ENCODE results near the gene ABO. TPM values are rescaled to one million over a fixed set of nuclear protein-coding genes. Genes with fewer than 3 reads are reported as not detected.

Gene ABO
- total RNA-seq, 2 experiments from 2014 or later: 0.19 to 0.31 TPM

GRCh38 chr9:133250741-133251170, 24.2 kb downstream of the ABO start:
- no peak overlapping the region for H3K4me3 Mint-ChIP-seq
- no peak overlapping the region for H3K27ac ChIP-seq (ENCODE audit: low read depth in 1 of 2, low read length in 2 of 2)
- intact Hi-C loops (cut with DNase I, micrococcal nuclease): no loop called here
- no peak overlapping the region for H3K4me3 ChIP-seq (ENCODE audit: low read length)
- peaks cover 0 to 5% of the 10 kb centered on the region in 2 experiments for H3K9me3 ChIP-seq (ENCODE audit: control insufficient read depth in 1 of 2, insufficient read depth in 1 of 2, low read length in 2 of 2)
- CTCF ChIA-PET: interaction anchor here (0.5 kb wide), 1 partner anchor 1950 kb away, joined by 4 read pairs; no protein-coding TSS in a partner anchor
- peaks cover 12% of the 10 kb centered on the region for H3K4me1 ChIP-seq (ENCODE audit: insufficient read depth, low read length)
- H3K27ac Mint-ChIP-seq: no peak overlapping the region
- no peaks in the 10 kb centered on the region for H3K9me3 Mint-ChIP-seq
- no peak for DNase-seq
- ATAC-seq (ENCODE audit: poor library complexity): no peak
- no peaks in the 10 kb centered on the region for H3K36me3 ChIP-seq (ENCODE audit: insufficient read depth, low read length)
- H3K27me3 Mint-ChIP-seq: no peaks in the 10 kb centered on the region
- POLR2A ChIA-PET: no interaction called here
- H3K36me3 Mint-ChIP-seq (ENCODE audit: low read depth): no peaks in the 10 kb centered on the region
- no peak for TF ChIP-seq CTCF (IDR thresholded peaks at IDR 0.05)
- no peaks in the 10 kb centered on the region for H3K27me3 ChIP-seq (ENCODE audit: control insufficient read depth in 1 of 2, insufficient read depth in 2 of 2, low read length in 2 of 2)
- peaks cover 7% of the 10 kb centered on the region for H3K4me1 Mint-ChIP-seq (ENCODE audit: low read depth)

- no peaks in the 10 kb centered on the region for H3K36me3 Mint-ChIP-seq (ENCODE audit: low read depth)
Observed at GRCh38 chr9:133249337-133249736, 25.7 kb downstream of the ABO start.

GRCh38 chr9:133248726-133249295, 26.2 kb downstream of the ABO start:
- Histone ChIP-seq H3K27me3 (ENCODE audit: control insufficient read depth in 1 of 2, insufficient read depth in 2 of 2, low read length in 2 of 2) (peaks cover 0 to 6% of the 10 kb centered on the region in 2 experiments), H3K9me3 (ENCODE audit: control insufficient read depth in 1 of 2, insufficient read depth in 1 of 2, low read length in 2 of 2) (no peaks in the 10 kb centered on the region), H3K4me1 (ENCODE audit: insufficient read depth, low read length) (peaks cover 12% of the 10 kb centered on the region), H3K4me3 (ENCODE audit: low read length) (no peak overlapping the region), H3K36me3 (ENCODE audit: insufficient read depth, low read length) (no peaks in the 10 kb centered on the region), H3K27ac (ENCODE audit: low read depth in 1 of 2, low read length in 2 of 2) (no peak overlapping the region)
- Mint-ChIP-seq H3K27me3 (peaks cover 8% of the 10 kb centered on the region), H3K9me3 (no peaks in the 10 kb centered on the region), H3K4me1 (ENCODE audit: low read depth) (peaks cover 7% of the 10 kb centered on the region), H3K36me3 (ENCODE audit: low read depth) (no peaks in the 10 kb centered on the region), H3K4me3 (no peak overlapping the region), H3K27ac (no peak overlapping the region)
- TF ChIP-seq CTCF (IDR thresholded peaks at IDR 0.05): no peak
- intact Hi-C loops (cut with DNase I, micrococcal nuclease): no loop called here
- ChIA-PET POLR2A (no interaction called here), CTCF (interaction anchor here (1.6 kb wide), 1 partner anchor 10 kb away, joined by 5 read pairs; no protein-coding TSS in a partner anchor)
- no peak for ATAC-seq (ENCODE audit: poor library complexity)
- no peak for DNase-seq

More at GRCh38 chr9:133249337-133249736, 25.7 kb downstream of the ABO start:
- peaks cover 2% of the 10 kb centered on the region for H3K27me3 Mint-ChIP-seq
- H3K4me1 Mint-ChIP-seq (ENCODE audit: low read depth): peaks cover 7% of the 10 kb centered on the region
- no peak overlapping the region for H3K4me3 Mint-ChIP-seq
- ATAC-seq (ENCODE audit: poor library complexity) (no peak), DNase-seq (no peak)
- ChIA-PET CTCF (interaction anchor here (0.7 to 1.6 kb wide), 2 partner anchors 10 to 37 kb away, joined by 3 to 5 read pairs; no protein-coding TSS in a partner anchor), POLR2A (no interaction called here)
- no peak for TF ChIP-seq CTCF (IDR thresholded peaks at IDR 0.05)
- intact Hi-C loops (cut with DNase I, micrococcal nuclease): no loop called here
- peaks cover 12% of the 10 kb centered on the region for H3K4me1 ChIP-seq (ENCODE audit: insufficient read depth, low read length)
- peaks cover 0 to 6% of the 10 kb centered on the region in 2 experiments for H3K27me3 ChIP-seq (ENCODE audit: control insufficient read depth in 1 of 2, insufficient read depth in 2 of 2, low read length in 2 of 2)
- no peaks in the 10 kb centered on the region for H3K9me3 Mint-ChIP-seq
- no peak overlapping the region for H3K27ac Mint-ChIP-seq
- peaks cover 0 to 2% of the 10 kb centered on the region in 2 experiments for H3K9me3 ChIP-seq (ENCODE audit: control insufficient read depth in 1 of 2, insufficient read depth in 1 of 2, low read length in 2 of 2)
- H3K4me3 ChIP-seq (ENCODE audit: low read length): no peak overlapping the region
- H3K36me3 ChIP-seq (ENCODE audit: insufficient read depth, low read length): no peaks in the 10 kb centered on the region
- H3K27ac ChIP-seq (ENCODE audit: low read depth in 1 of 2, low read length in 2 of 2): no peak overlapping the region

Measured in CD4-positive, alpha-beta T cell (primary cell).